Ishikawa (cell line): ENCODE results near the gene GALNT6.

Source experiments
- CEBPB ChIP-seq: IDR thresholded peaks from 2 replicates; pipeline ENCODE4 v1.6.1; 2012
- EP300 ChIP-seq: IDR thresholded peaks from 2 replicates; pipeline ENCODE4 v1.6.1; 2012; ENCODE audit warnings: borderline replicate concordance
- FOXM1 ChIP-seq: IDR thresholded peaks from 2 replicates; pipeline ENCODE4 v1.6.1; 2012; ENCODE audit warnings: low read depth, borderline replicate concordance
- MAX ChIP-seq: IDR thresholded peaks from 2 replicates; pipeline ENCODE4 v1.6.1; 2012
- NFIC ChIP-seq: IDR thresholded peaks from 2 replicates; pipeline ENCODE4 v1.6.1; 2012
- RAD21 ChIP-seq: IDR thresholded peaks from 2 replicates; pipeline ENCODE4 v1.6.1; 2012; ENCODE audit warnings: low read depth
- REST ChIP-seq: IDR thresholded peaks from 2 replicates; pipeline ENCODE4 v1.6.1; 2012; ENCODE audit warnings: low read depth, mild to moderate bottlenecking
- TAF1 ChIP-seq: IDR thresholded peaks from 2 replicates; pipeline ENCODE4 v1.6.1; 2012; ENCODE audit warnings: low read depth, mild to moderate bottlenecking
- TCF12 ChIP-seq: IDR thresholded peaks from 2 replicates; pipeline ENCODE4 v1.6.1; 2012; ENCODE audit warnings: low read depth
- USF1 ChIP-seq: IDR thresholded peaks from 2 replicates; pipeline ENCODE4 v1.6.1; 2012
- YY1 ChIP-seq: IDR thresholded peaks from 2 replicates; pipeline ENCODE4 v1.6.1; 2012; ENCODE audit warnings: low read depth

- TF ChIP-seq USF1 (no peak), EP300 (no peak), CEBPB (no peak), YY1 (no peak), REST (no peak), MAX (no peak), RAD21 (no peak), TAF1 (no peak), NFIC (no peak), FOXM1 (no peak), TCF12 (no peak)
These were observed 45.5 kb downstream of the GALNT6 start for GRCh38 chr12:51345681-51346080.
